ENCODE data around the gene VSIG10L2. TPM values are rescaled to one million over a fixed set of nuclear protein-coding genes. Genes with fewer than 3 reads are reported as not detected.

Gene VSIG10L2
- total RNA-seq: not detected
- long read RNA-seq, partial matches to known transcripts: 0 of 2 reads
- long read RNA-seq, other reads (novel, unspliced or antisense): 2 of 2 reads

DNA sequence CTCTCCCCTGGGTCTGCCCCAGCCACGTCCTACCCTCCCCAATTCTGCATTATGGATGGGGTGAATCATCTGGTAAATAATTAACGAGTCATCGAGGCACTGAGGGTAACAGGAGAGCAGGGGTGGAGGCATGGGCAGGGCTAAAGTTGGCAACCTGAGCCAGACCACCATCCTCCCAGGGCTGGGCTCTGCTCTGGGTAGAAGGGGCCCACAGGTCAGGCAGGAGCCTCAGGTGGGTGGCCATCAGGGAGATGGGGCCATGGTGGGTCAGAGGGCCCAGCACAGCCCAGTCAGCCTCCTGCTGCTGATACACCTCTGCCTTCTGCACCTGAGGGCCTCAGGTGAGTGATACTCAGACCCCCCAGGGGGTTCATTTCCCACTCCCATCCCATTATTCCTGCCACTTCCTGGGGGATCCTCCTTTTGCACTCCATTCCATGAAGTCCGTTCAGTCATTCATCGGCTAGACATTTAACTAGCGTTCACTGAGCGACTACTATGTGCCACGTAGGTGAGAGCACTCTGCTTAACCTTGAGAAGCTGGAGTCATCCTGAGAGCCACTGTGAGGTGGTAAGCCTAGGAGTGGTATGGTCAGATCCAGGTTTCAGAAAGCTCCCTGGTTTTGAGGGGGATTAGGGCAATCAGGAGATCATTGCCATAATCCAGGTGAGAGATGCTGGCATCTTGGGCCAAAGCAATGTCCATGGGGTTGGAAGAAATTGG, at the start of gene VSIG10L2:
TSS of gene VSIG10L2 (plus strand) at position 248 of the 724 bp plus-strand sequence. CDS start at position 260, 12 bp downstream.
- H3K4me3 ChIP-seq: no peak within 1 kb of the TSS
- H3K36me3 ChIP-seq: no peaks in the 10 kb centered on the region
- no peaks in the 10 kb centered on the region for H3K9me3 ChIP-seq
- no peak within 1 kb of the TSS for H3K27ac ChIP-seq
- peaks cover 3% of the 10 kb centered on the region for H3K27me3 ChIP-seq (ENCODE audit: low read depth)
- H3K4me1 ChIP-seq: no peaks in the 10 kb centered on the region
- no peak for ATAC-seq
- TF ChIP-seq, protein P1, sequence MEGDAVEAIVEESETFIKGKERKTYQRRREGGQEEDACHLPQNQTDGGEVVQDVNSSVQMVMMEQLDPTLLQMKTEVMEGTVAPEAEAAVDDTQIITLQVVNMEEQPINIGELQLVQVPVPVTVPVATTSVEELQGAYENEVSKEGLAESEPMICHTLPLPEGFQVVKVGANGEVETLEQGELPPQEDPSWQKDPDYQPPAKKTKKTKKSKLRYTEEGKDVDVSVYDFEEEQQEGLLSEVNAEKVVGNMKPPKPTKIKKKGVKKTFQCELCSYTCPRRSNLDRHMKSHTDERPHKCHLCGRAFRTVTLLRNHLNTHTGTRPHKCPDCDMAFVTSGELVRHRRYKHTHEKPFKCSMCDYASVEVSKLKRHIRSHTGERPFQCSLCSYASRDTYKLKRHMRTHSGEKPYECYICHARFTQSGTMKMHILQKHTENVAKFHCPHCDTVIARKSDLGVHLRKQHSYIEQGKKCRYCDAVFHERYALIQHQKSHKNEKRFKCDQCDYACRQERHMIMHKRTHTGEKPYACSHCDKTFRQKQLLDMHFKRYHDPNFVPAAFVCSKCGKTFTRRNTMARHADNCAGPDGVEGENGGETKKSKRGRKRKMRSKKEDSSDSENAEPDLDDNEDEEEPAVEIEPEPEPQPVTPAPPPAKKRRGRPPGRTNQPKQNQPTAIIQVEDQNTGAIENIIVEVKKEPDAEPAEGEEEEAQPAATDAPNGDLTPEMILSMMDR (IDR thresholded peaks at IDR 0.05): no peak
- no peak for DNase-seq
- intact Hi-C loops (cut with DNase I): no loop called here

- DNase-seq (no peak), ATAC-seq (no peak)
- H3K4me1 ChIP-seq: peaks cover 19% of the 10 kb centered on the region
- no peaks in the 10 kb centered on the region for H3K9me3 ChIP-seq
- peaks cover 30% of the 10 kb centered on the region for H3K27me3 ChIP-seq (ENCODE audit: low read depth)
- no peak overlapping the region for H3K27ac ChIP-seq
- peaks cover 19% of the 10 kb centered on the region for H3K36me3 ChIP-seq
- intact Hi-C loops (cut with DNase I): no loop called here
- H3K4me3 ChIP-seq: peak overlapping the region; percentile 73
- TF ChIP-seq, protein P1 (IDR thresholded peaks at IDR 0.05): no peak
These were observed 44.0 kb upstream of the VSIG10L2 start for GRCh38 chr11:125901872-125902271.

GRCh38 chr11:125902277-125902926, 43.4 kb upstream of the VSIG10L2 start:
- H3K4me3 ChIP-seq: peak overlapping the region; percentile 73
- no peak for DNase-seq
- intact Hi-C loops (cut with DNase I): no loop called here
- peaks cover 32% of the 10 kb centered on the region for H3K27me3 ChIP-seq (ENCODE audit: low read depth)
- H3K36me3 ChIP-seq: peaks cover 19% of the 10 kb centered on the region
- peak; percentile 4 to 26 for ATAC-seq
- TF ChIP-seq, protein P1 (IDR thresholded peaks at IDR 0.05): no peak
- peaks cover 19% of the 10 kb centered on the region for H3K4me1 ChIP-seq
- H3K9me3 ChIP-seq: no peaks in the 10 kb centered on the region
- H3K27ac ChIP-seq: peak overlapping the region; percentile 79

DNA sequence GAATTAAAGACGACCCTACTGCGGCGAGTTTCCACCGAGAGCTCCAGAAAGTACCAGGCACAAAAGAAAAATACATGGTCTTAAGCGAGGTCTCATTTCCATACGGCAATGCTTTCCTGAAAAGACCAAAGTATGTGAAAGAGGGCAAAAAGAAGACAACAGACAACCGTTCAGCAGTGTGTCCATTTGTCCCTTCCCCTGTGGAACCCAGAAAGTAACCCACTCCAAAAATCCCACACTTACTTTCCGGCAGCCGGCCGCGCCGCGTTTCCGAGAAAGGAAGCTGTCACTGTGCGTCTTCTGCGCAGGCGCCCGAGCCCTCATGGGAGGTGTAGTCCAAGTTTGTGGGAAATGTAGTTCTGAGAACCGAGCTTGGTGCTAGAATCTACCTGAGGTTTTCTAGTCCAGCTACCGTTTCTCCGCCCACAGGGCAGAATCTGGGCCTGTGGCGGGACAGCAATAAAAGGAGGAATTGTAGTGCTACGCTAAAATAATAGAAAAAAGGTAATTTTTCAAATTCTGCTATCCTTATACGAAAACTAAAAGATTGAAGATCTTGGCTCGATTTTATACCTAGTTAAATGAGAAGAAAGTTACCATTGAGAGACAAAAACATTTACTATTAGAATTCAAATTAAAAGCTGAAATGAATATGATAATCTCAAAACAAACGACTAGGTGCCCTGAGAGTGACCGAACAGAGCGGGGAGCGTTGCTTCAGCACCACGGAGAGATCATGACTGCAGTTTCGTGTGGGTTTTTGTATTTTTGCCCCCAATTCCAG, 42.7 kb upstream of the VSIG10L2 start, which contains the start of gene PUS3:
TSS of gene PUS3 (minus strand) at position 280 of the 784 bp plus-strand sequence. CDS start 6,922 bp downstream, outside the sequence.
- H3K4me3 ChIP-seq: peak within 1 kb of the TSS; percentile 73
- TF ChIP-seq, protein P1 (IDR thresholded peaks at IDR 0.05): no peak
- H3K27ac ChIP-seq: peak within 1 kb of the TSS; percentile 79
- intact Hi-C loops (cut with DNase I): no loop called here
- ATAC-seq: peak; percentile 95 to 98
- DNase-seq: peak; percentile 95
- H3K9me3 ChIP-seq: no peaks in the 10 kb centered on the region
- H3K4me1 ChIP-seq: peaks cover 19% of the 10 kb centered on the region
- H3K27me3 ChIP-seq (ENCODE audit: low read depth): peaks cover 32% of the 10 kb centered on the region
- H3K36me3 ChIP-seq: peaks cover 14% of the 10 kb centered on the region
